HPDE6-E6E7 (cell line): ENCODE measurements around the gene EIF4EBP2.

ENCODE experiments used
- DNase-seq: peaks from one replicate; pipeline ENCODE4 v3.0.0; 2011; ENCODE audit warnings: missing footprints; ENCODE audit errors: extremely low spot score

The EIF4EBP2 gene

GRCh38 chr10:70432561-70433263 lies 28.8 kb downstream of the EIF4EBP2 start:
- no peak for DNase-seq

- DNase-seq: no peak
These were observed 29.8 kb downstream of the EIF4EBP2 start for GRCh38 chr10:70433581-70434280.

- DNase-seq: no peak
These were observed 31.5 kb downstream of the EIF4EBP2 start for GRCh38 chr10:70435241-70436085.

GRCh38 chr10:70437721-70438120 lies 33.8 kb downstream of the EIF4EBP2 start:
- DNase-seq: no peak

- no peak for DNase-seq
These were observed 36.6 kb downstream of the EIF4EBP2 start for GRCh38 chr10:70440296-70441160.

- DNase-seq: no peak
These were observed 37.4 kb downstream of the EIF4EBP2 start, which contains the start of gene NODAL for GRCh38 chr10:70441161-70441894. TSS of gene NODAL (minus strand) at chr10:70441681. CDS start at chr10:70441667, 14 bp downstream.

GRCh38 chr10:70441895-70442309 lies 38.0 kb downstream of the EIF4EBP2 start:
- DNase-seq: no peak

- DNase-seq: no peak
These were observed 38.5 kb downstream of the EIF4EBP2 start for GRCh38 chr10:70442332-70442988.

GRCh38 chr10:70444744-70445143 lies 40.8 kb downstream of the EIF4EBP2 start:
- no peak for DNase-seq

- DNase-seq: no peak
These were observed 42.0 kb downstream of the EIF4EBP2 start for GRCh38 chr10:70445718-70446657.

- no peak for DNase-seq
These were observed 44.3 kb downstream of the EIF4EBP2 start for GRCh38 chr10:70448236-70448635.

GRCh38 chr10:70455213-70455630 lies 51.3 kb downstream of the EIF4EBP2 start:
- DNase-seq: no peak

- no peak for DNase-seq
These were observed 52.2 kb downstream of the EIF4EBP2 start for GRCh38 chr10:70456164-70456563.

- no peak for DNase-seq
These were observed 53.9 kb downstream of the EIF4EBP2 start for GRCh38 chr10:70457759-70458305.

- DNase-seq: peak; percentile 58
These were observed 54.5 kb downstream of the EIF4EBP2 start for GRCh38 chr10:70458329-70459060.

- no peak for DNase-seq
These were observed 55.3 kb downstream of the EIF4EBP2 start for GRCh38 chr10:70459061-70459773.

GRCh38 chr10:70459774-70460490 lies 56.0 kb downstream of the EIF4EBP2 start:
- DNase-seq: no peak
